CD4-positive, alpha-beta T cell (primary cell): Measurements from ENCODE around the gene TPSG1. TPM values are rescaled to one million over a fixed set of nuclear protein-coding genes. Genes with fewer than 3 reads are reported as not detected.
"Not testable (repeated sequence)": the region's sequence is repeated elsewhere in the genome, so short reads cannot be mapped to it uniquely, and the experiment has no call there.

ENCODE experiments used
- ATAC-seq: fragments of 200-7000 bp; cut with Tn5 transposase; one replicate; pipeline ENCODE4 v1.10.0; 2022; ENCODE audit warnings: mild to moderate bottlenecking; ENCODE audit not compliant: poor library complexity
- CTCF ChIA-PET: fragments of 350-600 bp; sonication (Branson Sonifier 250); formaldehyde crosslinking; loops from one replicate; lab custom pipeline; 2021; ENCODE audit warnings: antibody characterized with exemption, inconsistent platforms; lab: Charles Lee
- POLR2A ChIA-PET: fragments of 350-600 bp; sonication (Branson Sonifier 250); formaldehyde crosslinking; loops from one replicate; lab custom pipeline; 2021; ENCODE audit warnings: antibody characterized with exemption, inconsistent platforms; lab: Charles Lee
- DNase-seq, 14 experiments: peaks; one replicate each; pipeline ENCODE4 v3.0.0-alpha.2; 2013 to 2020; ENCODE audit warnings: mixed read lengths in 2 of 14
- H3K27ac ChIP-seq, 2 donors: one replicate each; pipeline versions ENCODE4 v1.5.1 to v1.7.0; 2013; ENCODE audit warnings: low read length in 2 of 2, low read depth in 1 of 2, mild to moderate bottlenecking in 1 of 2
- H3K27me3 ChIP-seq, 2 experiments: 1 replicate in 1 of 2; 2 replicates in 1 of 2; pipeline versions ENCODE4 v1.6.1 to v1.7.0; 2013; ENCODE audit warnings: low read length in 2 of 2, control low read depth in 1 of 2, mild to moderate bottlenecking in 1 of 2, moderate library complexity in 1 of 2; ENCODE audit not compliant: insufficient read depth in 2 of 2, control insufficient read depth in 1 of 2
- H3K36me3 ChIP-seq: one replicate; pipeline ENCODE4 v1.6.1; 2013; ENCODE audit warnings: low read length, control low read depth; ENCODE audit not compliant: insufficient read depth
- H3K4me1 ChIP-seq: one replicate; pipeline ENCODE4 v1.6.1; 2013; ENCODE audit warnings: low read length, control low read depth; ENCODE audit not compliant: insufficient read depth
- H3K4me3 ChIP-seq: one replicate; pipeline ENCODE4 v1.5.1; 2013; ENCODE audit warnings: mild to moderate bottlenecking, low read length, moderate library complexity
- H3K9me3 ChIP-seq, 2 experiments: 1 replicate in 1 of 2; 2 replicates in 1 of 2; pipeline versions ENCODE4 v1.6.1 to v1.7.0; 2013; ENCODE audit warnings: low read length in 2 of 2, mild to moderate bottlenecking in 2 of 2, control low read depth in 1 of 2, moderate library complexity in 1 of 2; ENCODE audit not compliant: control insufficient read depth in 1 of 2, insufficient read depth in 1 of 2
- H3K27ac Mint-ChIP-seq: one replicate; pipeline ENCODE4 v1.8.0; 2020; ENCODE audit warnings: mixed read lengths
- H3K27me3 Mint-ChIP-seq: one replicate; pipeline ENCODE4 v1.8.0; 2021; ENCODE audit warnings: mixed read lengths
- H3K36me3 Mint-ChIP-seq: one replicate; pipeline ENCODE4 v1.8.0; 2021; ENCODE audit warnings: low read depth, mixed read lengths
- H3K4me1 Mint-ChIP-seq: one replicate; pipeline ENCODE4 v1.8.0; 2021; ENCODE audit warnings: low read depth, mixed read lengths
- H3K4me3 Mint-ChIP-seq: one replicate; pipeline ENCODE4 v1.8.0; 2020; ENCODE audit warnings: mild to moderate bottlenecking, mixed read lengths
- H3K9me3 Mint-ChIP-seq: one replicate; pipeline ENCODE4 v1.8.0; 2020; ENCODE audit warnings: mixed read lengths
- intact Hi-C, 2 experiments: fragments of 100-400 bp; cut with DNase I in 1 of 2; cut with micrococcal nuclease in 1 of 2; formaldehyde crosslinking; loops; one replicate each; pipeline versions ENCODE4 v1.15.1 to v1.9.0; 2023 to 2025; cut with DNase I, micrococcal nuclease
- total RNA-seq, 174 experiments: library from RNA in 2 of 174; stranded (reverse) in 2 of 174; gene quantifications; one replicate each; pipeline ENCODE4 v1.2.3 and lab custom pipeline; 2021 to 2026

TPSG1 gene
- total RNA-seq, 2 experiments from 2014 or later = not detected

DNA sequence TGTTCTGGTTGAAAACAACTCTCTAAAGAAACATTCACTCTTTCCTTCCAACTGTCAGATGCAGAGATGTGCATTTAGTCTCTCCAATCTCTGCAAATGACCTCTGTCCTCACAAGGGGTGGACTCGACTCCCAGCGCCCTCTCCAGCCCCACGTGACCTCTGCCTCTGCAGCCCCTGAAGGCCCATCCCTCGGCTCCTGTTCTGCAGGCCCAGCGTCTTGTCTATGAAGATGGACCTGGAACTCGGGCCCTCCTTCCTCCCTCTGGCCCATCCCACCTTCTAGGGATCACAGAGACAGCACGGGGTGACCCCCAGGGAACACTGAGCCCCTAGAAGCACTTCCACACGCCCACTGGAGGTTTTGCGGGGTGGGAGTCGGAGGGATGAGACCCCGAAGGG, 18.3 kb upstream of the TPSG1 start:
- intact Hi-C loops, H3K4me1 Mint-ChIP-seq: not testable (repeated sequence)

DNA sequence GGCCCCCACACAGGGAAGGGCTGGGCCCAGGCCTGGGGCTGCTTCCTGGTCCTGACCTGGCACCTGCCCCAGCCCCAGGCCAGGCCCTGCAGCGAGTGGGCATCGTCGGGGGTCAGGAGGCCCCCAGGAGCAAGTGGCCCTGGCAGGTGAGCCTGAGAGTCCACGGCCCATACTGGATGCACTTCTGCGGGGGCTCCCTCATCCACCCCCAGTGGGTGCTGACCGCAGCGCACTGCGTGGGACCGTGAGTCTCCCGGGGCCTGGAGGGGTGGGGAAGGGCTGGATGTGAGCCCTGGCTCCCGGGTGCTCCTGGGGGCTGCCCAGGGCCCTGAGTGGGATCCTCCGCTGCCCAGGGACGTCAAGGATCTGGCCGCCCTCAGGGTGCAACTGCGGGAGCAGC, 16.0 kb upstream of the TPSG1 start:
- H3K4me3 Mint-ChIP-seq, H3K27ac ChIP-seq, H3K4me1 Mint-ChIP-seq, H3K36me3 Mint-ChIP-seq, intact Hi-C loops, H3K4me3 ChIP-seq, DNase-seq, H3K4me1 ChIP-seq, ATAC-seq, H3K27me3 ChIP-seq, POLR2A ChIA-PET, H3K36me3 ChIP-seq, H3K9me3 Mint-ChIP-seq, H3K9me3 ChIP-seq, H3K27ac Mint-ChIP-seq, CTCF ChIA-PET: not testable (repeated sequence)
- peaks cover 13% of the 10 kb centered on the region for H3K27me3 Mint-ChIP-seq

More for the DNA sequence above, 18.3 kb upstream of the TPSG1 start:
- H3K27ac Mint-ChIP-seq, DNase-seq, H3K27me3 ChIP-seq, CTCF ChIA-PET, H3K9me3 Mint-ChIP-seq, H3K4me3 ChIP-seq, H3K4me3 Mint-ChIP-seq, H3K9me3 ChIP-seq, H3K36me3 Mint-ChIP-seq, POLR2A ChIA-PET, H3K27ac ChIP-seq, ATAC-seq, H3K4me1 ChIP-seq, H3K36me3 ChIP-seq: not testable (repeated sequence)
- H3K27me3 Mint-ChIP-seq = peaks cover 32% of the 10 kb centered on the region

DNA sequence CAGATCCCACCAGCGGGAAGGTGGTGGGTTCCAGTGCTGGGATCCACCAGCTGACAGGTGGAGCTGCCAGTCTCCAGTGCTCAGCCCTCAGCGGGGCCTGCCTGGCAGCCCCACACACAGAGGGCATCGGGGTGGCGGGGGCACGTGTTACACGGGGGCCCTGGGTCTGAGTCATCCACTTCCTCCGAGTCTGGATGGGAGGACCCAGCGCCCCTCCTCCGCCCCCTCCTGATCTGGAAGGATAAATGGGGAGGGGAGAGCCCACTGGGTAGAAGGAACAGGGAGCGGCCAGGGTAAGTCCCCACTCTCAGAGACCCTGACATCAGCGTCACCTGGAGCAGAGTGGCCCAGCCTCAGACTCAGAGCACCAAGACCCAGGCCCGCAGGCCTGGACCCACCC, 15.4 kb upstream of the TPSG1 start, which contains the start of gene TPSAB1:
TSS of gene TPSAB1 (plus strand) at position 270 of the 400 bp plus-strand sequence. CDS start 234 bp downstream, outside the sequence.
- H3K27me3 Mint-ChIP-seq, H3K27ac Mint-ChIP-seq, H3K4me1 ChIP-seq, POLR2A ChIA-PET, H3K9me3 ChIP-seq, H3K4me3 Mint-ChIP-seq, H3K27ac ChIP-seq, H3K36me3 Mint-ChIP-seq, ATAC-seq, H3K4me3 ChIP-seq, DNase-seq, H3K27me3 ChIP-seq, intact Hi-C loops, CTCF ChIA-PET, H3K9me3 Mint-ChIP-seq, H3K4me1 Mint-ChIP-seq, H3K36me3 ChIP-seq: not testable (repeated sequence)

DNA sequence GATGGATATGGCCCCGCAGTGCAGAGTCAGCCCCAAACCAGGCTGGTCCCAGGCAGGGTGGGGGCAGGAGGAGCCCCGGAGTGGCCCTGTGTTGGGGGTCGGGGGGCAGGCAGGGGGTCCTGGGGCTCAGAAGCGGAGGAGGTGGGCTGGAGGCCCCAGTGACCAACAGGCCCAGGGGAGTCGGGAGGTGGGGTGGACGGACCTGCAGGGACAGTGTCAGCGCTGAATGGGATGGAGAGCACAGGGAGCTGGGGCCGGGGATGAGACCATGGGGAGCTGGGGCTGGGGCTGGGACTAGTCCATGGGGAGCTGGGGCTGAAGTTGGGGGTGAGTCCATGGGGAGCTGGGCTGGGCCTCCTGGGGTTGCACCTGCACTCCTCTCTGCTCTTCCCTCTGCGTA, 14.5 kb upstream of the TPSG1 start:
- H3K4me3 ChIP-seq, H3K4me1 Mint-ChIP-seq, H3K36me3 ChIP-seq, H3K27ac ChIP-seq, POLR2A ChIA-PET, H3K4me3 Mint-ChIP-seq, H3K36me3 Mint-ChIP-seq, ATAC-seq, H3K27me3 ChIP-seq, H3K27ac Mint-ChIP-seq, H3K9me3 Mint-ChIP-seq, intact Hi-C loops, H3K4me1 ChIP-seq, DNase-seq, CTCF ChIA-PET, H3K27me3 Mint-ChIP-seq, H3K9me3 ChIP-seq: not testable (repeated sequence)

DNA sequence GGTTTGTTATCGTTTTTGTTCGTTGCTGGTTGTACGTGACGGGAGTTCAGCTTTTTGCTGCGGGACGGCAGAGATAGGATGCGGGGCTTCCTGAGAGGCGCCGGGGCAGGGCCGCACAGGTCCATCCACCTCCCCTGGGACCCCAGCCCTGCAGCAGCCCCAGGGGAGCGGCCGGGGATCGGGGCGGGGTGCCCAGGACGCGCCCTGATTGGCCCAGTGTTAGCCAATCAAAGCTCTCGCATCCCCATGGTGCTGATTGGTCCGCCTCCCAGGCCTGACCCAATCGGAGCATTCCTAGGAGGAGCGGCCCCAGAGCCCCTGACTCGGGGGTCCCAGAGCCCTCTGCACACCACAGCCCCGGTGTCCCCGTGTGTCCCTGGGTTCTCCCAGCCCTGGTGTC, 13.8 kb upstream of the TPSG1 start:
- H3K27me3 Mint-ChIP-seq, ATAC-seq, DNase-seq, H3K27ac ChIP-seq, H3K9me3 ChIP-seq, H3K4me3 ChIP-seq, intact Hi-C loops, CTCF ChIA-PET, H3K4me1 Mint-ChIP-seq, POLR2A ChIA-PET, H3K27me3 ChIP-seq, H3K36me3 ChIP-seq, H3K4me3 Mint-ChIP-seq, H3K36me3 Mint-ChIP-seq, H3K27ac Mint-ChIP-seq, H3K9me3 Mint-ChIP-seq, H3K4me1 ChIP-seq: not testable (repeated sequence)
